Hepatocyte (in vitro differentiated cells): ENCODE measurements around the gene CHAT.

ENCODE experiments used
- CTCF ChIP-seq: fragments of 200-600 bp; sonication (generic); IDR thresholded peaks from 2 replicates; pipeline ENCODE4 v1.5.1; 2016; ENCODE audit warnings: antibody characterized with exemption, mild to moderate bottlenecking; ENCODE audit not compliant: poor library complexity
- EZH2 ChIP-seq: fragments of 200-600 bp; sonication (generic); IDR thresholded peaks from 2 replicates; pipeline ENCODE4 v1.6.1; 2016; ENCODE audit warnings: antibody characterized with exemption, mild to moderate bottlenecking, borderline replicate concordance
- EZH2phosphoT487 ChIP-seq: fragments of 200-600 bp; sonication (generic); IDR thresholded peaks from one replicate; pipeline ENCODE4 v1.6.1; 2018; ENCODE audit warnings: antibody characterized with exemption, mild to moderate bottlenecking, low read depth, moderate library complexity; ENCODE audit not compliant: unreplicated experiment, severe bottlenecking

- TF ChIP-seq CTCF: no peak
- TF ChIP-seq EZH2: no peak
- TF ChIP-seq EZH2phosphoT487: no peak
These were observed 14.9 kb upstream of the CHAT start for GRCh38 chr10:49598986-49599385.
